Measurements from ENCODE around the gene AP5M1. TPM values are rescaled to one million over a fixed set of nuclear protein-coding genes. Genes with fewer than 3 reads are reported as not detected.
"Not testable (repeated sequence)": the region's sequence is repeated elsewhere in the genome, so short reads cannot be mapped to it uniquely, and the experiment has no call there.

AP5M1 gene
- total and polyA plus RNA-seq, 2 of the 13 experiments (the other 11 are each of a cell fraction or from before 2014, with no cell fraction given) = 14.8 to 35.0 TPM

GRCh38 chr14:57343545-57344297 is 75.0 kb downstream of the AP5M1 start:
- TF ChIP-seq, protein P1, sequence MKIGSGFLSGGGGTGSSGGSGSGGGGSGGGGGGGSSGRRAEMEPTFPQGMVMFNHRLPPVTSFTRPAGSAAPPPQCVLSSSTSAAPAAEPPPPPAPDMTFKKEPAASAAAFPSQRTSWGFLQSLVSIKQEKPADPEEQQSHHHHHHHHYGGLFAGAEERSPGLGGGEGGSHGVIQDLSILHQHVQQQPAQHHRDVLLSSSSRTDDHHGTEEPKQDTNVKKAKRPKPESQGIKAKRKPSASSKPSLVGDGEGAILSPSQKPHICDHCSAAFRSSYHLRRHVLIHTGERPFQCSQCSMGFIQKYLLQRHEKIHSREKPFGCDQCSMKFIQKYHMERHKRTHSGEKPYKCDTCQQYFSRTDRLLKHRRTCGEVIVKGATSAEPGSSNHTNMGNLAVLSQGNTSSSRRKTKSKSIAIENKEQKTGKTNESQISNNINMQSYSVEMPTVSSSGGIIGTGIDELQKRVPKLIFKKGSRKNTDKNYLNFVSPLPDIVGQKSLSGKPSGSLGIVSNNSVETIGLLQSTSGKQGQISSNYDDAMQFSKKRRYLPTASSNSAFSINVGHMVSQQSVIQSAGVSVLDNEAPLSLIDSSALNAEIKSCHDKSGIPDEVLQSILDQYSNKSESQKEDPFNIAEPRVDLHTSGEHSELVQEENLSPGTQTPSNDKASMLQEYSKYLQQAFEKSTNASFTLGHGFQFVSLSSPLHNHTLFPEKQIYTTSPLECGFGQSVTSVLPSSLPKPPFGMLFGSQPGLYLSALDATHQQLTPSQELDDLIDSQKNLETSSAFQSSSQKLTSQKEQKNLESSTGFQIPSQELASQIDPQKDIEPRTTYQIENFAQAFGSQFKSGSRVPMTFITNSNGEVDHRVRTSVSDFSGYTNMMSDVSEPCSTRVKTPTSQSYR (CRISPR knock-in tag; IDR thresholded peaks at IDR 0.05; ENCODE audit: borderline replicate concordance) = peak; percentile 73; the same call in 1 of the 2 replicates
- TF ChIP-seq SP5 (CRISPR knock-in tag; IDR thresholded peaks at IDR 0.05; ENCODE audit: borderline replicate concordance, low read depth) = 0 out of 2 replicates have a peak, but pooled peaks have one; percentile 36
- DNase-seq (ENCODE audit: low spot score); H3K9me3 ChIP-seq (ENCODE audit: low read length); H3K27ac ChIP-seq (ENCODE audit: extremely low read length, insufficient read depth, low read length); H2AFZ ChIP-seq (ENCODE audit: low read length); H3K4me3 ChIP-seq (replicated peaks in 1 of 3; ENCODE audit: insufficient read depth in 1 of 3, low read depth in 2 of 3, low read length in 3 of 3); intact Hi-C loops (cut with micrococcal nuclease; ENCODE audit: unreplicated experiment); CTCF ChIA-PET (ENCODE audit: low intra/inter-chr PET ratio, low total read pairs); BruUV-seq (replicated peaks); H3K9ac ChIP-seq (ENCODE audit: insufficient read depth, low read depth, low read length); H4K20me1 ChIP-seq (ENCODE audit: insufficient read depth, low read length); FAIRE-seq; H3K36me3 ChIP-seq (replicated peaks in 1 of 2; ENCODE audit: control insufficient read depth in 1 of 2, insufficient read depth in 2 of 2, low read length in 2 of 2); ATAC-seq; in situ Hi-C loops (cut with HindIII; ENCODE audit: extremely low pct_ligation_motif_present, low pct_unique_long_range_greater_than_20kb); H3K79me2 ChIP-seq (ENCODE audit: insufficient read depth, low read length); H3K27me3 ChIP-seq (ENCODE audit: control insufficient read depth in 1 of 2, insufficient read depth in 2 of 2, low read length in 2 of 2); TF ChIP-seq SOX13, FOXP1, SOX6, FOXA1 (IDR thresholded peaks at IDR 0.05): not testable (repeated sequence)
- peak in 1 of 2 experiments; percentile 20; a peak in 1 of 4 replicates for TF ChIP-seq SOX13 (CRISPR knock-in tag; conservative IDR thresholded peaks at IDR 0.05 in 1 of 2, IDR thresholded peaks at IDR 0.05 in 1 of 2)
- 0 out of 2 replicates have a peak, but pooled peaks have one; percentile 16 for TF ChIP-seq FOXP1 (CRISPR knock-in tag; IDR thresholded peaks at IDR 0.05)
- peak; percentile 25; the same call in 1 of the 2 replicates for TF ChIP-seq SOX6 (CRISPR knock-in tag; IDR thresholded peaks at IDR 0.05)
- 0 out of 2 replicates have a peak, but pooled peaks have one; percentile 17 for TF ChIP-seq FOXA3 (CRISPR knock-in tag; IDR thresholded peaks at IDR 0.05)
- peak; percentile 24; the same call in 1 of the 2 replicates for TF ChIP-seq ARID5B (CRISPR knock-in tag; IDR thresholded peaks at IDR 0.05)
- 0 out of 2 replicates have a peak, but pooled peaks have one; percentile 34 for TF ChIP-seq FOXA1 (CRISPR knock-in tag; IDR thresholded peaks at IDR 0.05)
- peaks cover 34% of the 10 kb centered on the region for H3K4me1 ChIP-seq (ENCODE audit: insufficient read depth, low read length)
- POLR2A ChIA-PET = interaction anchor here (1.7 kb wide), 2 partner anchors 47 to 75 kb away, joined by 3 to 4 read pairs; partner anchors contain the start of genes AP5M1, EXOC5 and NAA30
- WGBS (ENCODE audit: low lambda C conversion rate) = 70% methylated on average over 22 of the region's 34 CpGs
- peak overlapping the region; percentile 18; the same call in 1 of the 2 replicates for H3K4me2 ChIP-seq (ENCODE audit: low read depth, low read length)
